Spinal cord (tissue), 10 donors: ENCODE results near the gene DUSP21. TPM values are rescaled to one million over a fixed set of nuclear protein-coding genes. Genes with fewer than 3 reads are reported as not detected.
"Not testable (repeated sequence)": the region's sequence is repeated elsewhere in the genome, so short reads cannot be mapped to it uniquely, and the experiment has no call there.

Experiments
- DNase-seq, 6 donors: peaks; one replicate each; pipeline versions ENCODE4 v3.0.0 to v3.0.0-alpha.2; 2013 to 2015; ENCODE audit warnings: low spot score in 6 of 6, low read depth in 4 of 6
- H3K27ac ChIP-seq: one replicate; pipeline ENCODE4 v1.5.1; 2013; ENCODE audit warnings: low read depth, low read length, control low read depth
- H3K27me3 ChIP-seq: one replicate; pipeline ENCODE4 v1.6.1; 2013; ENCODE audit warnings: low read length; ENCODE audit not compliant: control insufficient read depth, insufficient read depth
- H3K36me3 ChIP-seq: one replicate; pipeline ENCODE4 v1.6.1; 2013; ENCODE audit warnings: low read length; ENCODE audit not compliant: control insufficient read depth, insufficient read depth
- H3K4me1 ChIP-seq: one replicate; pipeline ENCODE4 v1.6.1; 2013; ENCODE audit warnings: low read length; ENCODE audit not compliant: control insufficient read depth, insufficient read depth
- H3K4me3 ChIP-seq: one replicate; pipeline ENCODE4 v1.5.1; 2013; ENCODE audit warnings: low read depth, low read length, control low read depth
- H3K9me3 ChIP-seq: one replicate; pipeline ENCODE4 v1.6.1; 2013; ENCODE audit warnings: low read length; ENCODE audit not compliant: control insufficient read depth, insufficient read depth
- WGBS: methylation state at CpG from one replicate; pipeline ENCODE4 v1.1.5; 2013; ENCODE audit warnings: missing lambda C conversion rate; ENCODE audit not compliant: insufficient coverage; 5-methylcytosine and 5-hydroxymethylcytosine counted together
- polyA plus RNA-seq, 2 donors: library from polyadenylated mRNA; unstranded; fragments of 120-200 nt; gene quantifications; one replicate each; pipeline ENCODE4 v1.2.1, GENCODE V29; 2013; ENCODE audit not compliant: insufficient read length in 2 of 2
- total RNA-seq, 2 donors: library from RNA; depleted of rRNA in 1 of 2; stranded (reverse); fragments of 120-200 nt in 1 of 2; fragments of >200 nt in 1 of 2; gene quantifications; one replicate each; pipeline versions ENCODE4 v1.2.3 to v1.2.4, GENCODE V29; 2013 to 2014
- donor health status: healthy.

The DUSP21 gene
- total and polyA plus RNA-seq, 4 donors, result not detected

GRCh38 chrX:44890687-44891086, 46.9 kb downstream of the DUSP21 start:
- DNase-seq, H3K4me1 ChIP-seq, H3K9me3 ChIP-seq, H3K36me3 ChIP-seq, H3K4me3 ChIP-seq, H3K27me3 ChIP-seq, H3K27ac ChIP-seq: not testable (repeated sequence)
- WGBS, result 100% methylated on average over 4 of the region's 10 CpGs

- no peak overlapping the region for H3K27ac ChIP-seq
- no peak for DNase-seq
- no peak overlapping the region for H3K4me3 ChIP-seq
- H3K36me3 ChIP-seq, result no peaks in the 10 kb centered on the region
- WGBS, result 96% methylated on average over 5 of the region's 6 CpGs
- H3K4me1 ChIP-seq, result no peaks in the 10 kb centered on the region
- peaks cover 2% of the 10 kb centered on the region for H3K9me3 ChIP-seq
- no peaks in the 10 kb centered on the region for H3K27me3 ChIP-seq
These were observed 47.8 kb downstream of the DUSP21 start for GRCh38 chrX:44891642-44892041.

Other genes with a start within 250 kb of the DUSP21 start
- 10 to 100 TPM; 33.2 to 62.8 TPM for gene KDM6A, start 29.2 kb downstream of the DUSP21 start, total RNA-seq
- 10 to 100 TPM; 17.4 to 17.7 TPM for gene KDM6A, start 29.2 kb downstream of the DUSP21 start, polyA plus RNA-seq